ENCODE measurements around the gene IGFL1.

DNA sequence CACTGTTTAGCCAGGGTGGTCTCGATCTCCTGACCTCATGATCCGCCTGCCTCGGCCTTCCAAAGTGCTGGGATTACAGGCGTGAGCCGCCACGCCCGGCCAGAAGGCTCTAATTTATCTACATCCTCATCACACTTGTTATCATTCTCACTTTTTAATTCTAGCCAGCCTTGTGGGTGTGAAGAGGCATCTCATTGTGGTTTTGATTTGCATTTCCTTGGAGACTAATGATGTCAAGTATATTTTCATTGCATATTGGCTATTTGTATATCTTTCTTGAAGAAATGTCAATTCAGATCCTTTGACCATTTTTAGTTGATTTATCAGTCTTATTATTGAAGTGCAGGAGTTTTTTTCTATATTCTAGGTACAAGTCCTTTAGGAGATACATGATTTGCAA is 39.6 kb downstream of the IGFL1 start:
- TF ChIP-seq YY1 (IDR thresholded peaks at IDR 0.05; ENCODE audit: insufficient read depth, insufficient read length) = no peak
- no peak for TF ChIP-seq ZNF274 (IDR thresholded peaks at IDR 0.05; ENCODE audit: low read depth, low read length)
- TF ChIP-seq SUZ12 (IDR thresholded peaks at IDR 0.05; ENCODE audit: extremely low read depth, insufficient read depth, insufficient read length) = no peak
